Right lobe of liver (tissue), 6 donors: Measurements from ENCODE around the gene SMIM38. TPM values are rescaled to one million over a fixed set of nuclear protein-coding genes. Genes with fewer than 3 reads are reported as not detected.

ENCODE experiments used
- ATAC-seq, 4 donors: fragments of 200-7000 bp; cut with Tn5 transposase; one replicate each; pipeline ENCODE4 v1.9.1; 2020; ENCODE audit warnings: mild to moderate bottlenecking in 4 of 4, moderate library complexity in 4 of 4
- DNase-seq, 3 donors: peaks; one replicate each; pipeline ENCODE4 v3.0.0-alpha.2; 2020
- H3K27ac ChIP-seq, 3 donors: fragments of 200-600 bp; one replicate each; pipeline ENCODE4 v1.8.0; 2022
- H3K27me3 ChIP-seq, 2 donors: fragments of 200-600 bp; one replicate each; pipeline ENCODE4 v1.8.0; 2022
- H3K36me3 ChIP-seq, 4 donors: fragments of 200-600 bp; sonication (generic) in 1 of 4; one replicate each; pipeline versions ENCODE4 v1.5.1 to v1.8.0; 2017 to 2022; ENCODE audit warnings: control low read depth in 1 of 4
- H3K4me1 ChIP-seq, 4 donors: fragments of 200-600 bp; sonication (generic) in 1 of 4; one replicate each; pipeline versions ENCODE4 v1.5.1 to v1.8.0; 2017 to 2022; ENCODE audit warnings: control low read depth in 1 of 4
- H3K4me3 ChIP-seq, 3 donors: fragments of 200-600 bp; one replicate each; pipeline ENCODE4 v1.8.0; 2022
- H3K9me3 ChIP-seq, 4 donors: fragments of 200-600 bp; sonication (generic) in 1 of 4; one replicate each; pipeline versions ENCODE4 v1.5.1 to v1.8.0; 2017 to 2022; ENCODE audit warnings: control low read depth in 1 of 4
- CTCF ChIP-seq, 4 donors: fragments of 200-600 bp in 3 of 4; fragments of 450-650 bp in 1 of 4; IDR thresholded peaks; one replicate each; pipeline versions ENCODE4 v1.5.1 to v1.8.0; 2016 to 2022; ENCODE audit warnings: antibody characterized with exemption in 4 of 4, mild to moderate bottlenecking in 2 of 4
- POLR2A ChIP-seq: fragments of 450-650 bp; IDR thresholded peaks from one replicate; pipeline ENCODE4 v1.6.1; 2017; ENCODE audit warnings: antibody characterized with exemption, mild to moderate bottlenecking
- WGBS: methylation state at CpG from one replicate; pipeline ENCODE4 v1.1.6; 2018; ENCODE audit warnings: low coverage, low lambda C conversion rate; ENCODE audit not compliant: insufficient coverage; ENCODE audit errors: missing lambda C conversion rate; 5-methylcytosine and 5-hydroxymethylcytosine counted together
- intact Hi-C, 2 donors: fragments of 100-400 bp; cut with DNase I; formaldehyde crosslinking; loops; one replicate each; pipeline versions ENCODE4 v1.11.2 to v1.14.1; 2022
- total RNA-seq, 6 experiments: library from RNA; depleted of rRNA in 2 of 6; stranded (reverse); fragments of >200 nt in 2 of 6; fragmentation: NEBNext Ultra II Directional in 3 of 6; extraction: Animal tissue kit (Norgen Biotek cat#: 25700) in 3 of 6; gene quantifications; one replicate each; pipeline versions ENCODE4 v1.1.0 to v1.2.4, GENCODE V29; 2016 to 2023
- donor health status: DM: no; HTN: yes; CAD: no.
- donor health status: DM: no; HTN: no; CAD: no.
- donor health status: DM: no; HTN: no; CAD: no.
- donor health status: DM: no; HTN: yes; CAD: no.
- donor health status: DM: no; HTN: yes; CAD: no.

The SMIM38 gene
- total RNA-seq, 6 experiments from 2014 or later = not detected

- DNase-seq = no peak
- WGBS = 48% methylated on average over 1 of the region's 1 CpG
- intact Hi-C loops = no loop called here
- no peaks in the 10 kb centered on the region for H3K27me3 ChIP-seq
- ATAC-seq = no peak
- no peak for TF ChIP-seq CTCF (IDR thresholded peaks at IDR 0.05)
- TF ChIP-seq POLR2A = no peak
- no peak overlapping the region for H3K4me3 ChIP-seq
- H3K4me1 ChIP-seq = no peaks in the 10 kb centered on the region
- no peaks in the 10 kb centered on the region for H3K36me3 ChIP-seq
- no peaks in the 10 kb centered on the region for H3K9me3 ChIP-seq
- no peak overlapping the region for H3K27ac ChIP-seq
Measured at GRCh38 chr11:69194396-69194795, 38.7 kb downstream of the SMIM38 start.

GRCh38 chr11:69194956-69195355, 39.2 kb downstream of the SMIM38 start:
- 47% methylated on average over 4 of the region's 6 CpGs for WGBS
- H3K27me3 ChIP-seq = no peaks in the 10 kb centered on the region
- H3K4me3 ChIP-seq = no peak overlapping the region
- no peak overlapping the region for H3K27ac ChIP-seq
- TF ChIP-seq CTCF (IDR thresholded peaks at IDR 0.05) = no peak
- no peak for TF ChIP-seq POLR2A
- H3K36me3 ChIP-seq = no peaks in the 10 kb centered on the region
- intact Hi-C loops = no loop called here
- H3K9me3 ChIP-seq = no peaks in the 10 kb centered on the region
- no peak for DNase-seq
- no peaks in the 10 kb centered on the region for H3K4me1 ChIP-seq
- ATAC-seq = no peak

GRCh38 chr11:69195824-69196782, 40.4 kb downstream of the SMIM38 start:
- Histone ChIP-seq H3K36me3 (no peaks in the 10 kb centered on the region), H3K27ac (no peak overlapping the region), H3K9me3 (no peaks in the 10 kb centered on the region), H3K4me3 (no peak overlapping the region), H3K27me3 (no peaks in the 10 kb centered on the region), H3K4me1 (no peaks in the 10 kb centered on the region)
- no peak for TF ChIP-seq POLR2A
- no peak for TF ChIP-seq CTCF (IDR thresholded peaks at IDR 0.05)
- ATAC-seq = no peak
- 74% methylated on average over 21 of the region's 35 CpGs for WGBS
- no peak for DNase-seq
- intact Hi-C loops = no loop called here

GRCh38 chr11:69196783-69197169, 41.0 kb downstream of the SMIM38 start:
- no peak overlapping the region for H3K4me3 ChIP-seq
- intact Hi-C loops = no loop called here

More at GRCh38 chr11:69196783-69197169, 41.0 kb downstream of the SMIM38 start:
- no peak for TF ChIP-seq POLR2A
- no peak for TF ChIP-seq CTCF (IDR thresholded peaks at IDR 0.05)
- Histone ChIP-seq H3K36me3 (no peaks in the 10 kb centered on the region), H3K9me3 (no peaks in the 10 kb centered on the region), H3K27me3 (no peaks in the 10 kb centered on the region), H3K4me1 (no peaks in the 10 kb centered on the region), H3K27ac (no peak overlapping the region)
- ATAC-seq (no peak), DNase-seq (no peak)
- WGBS = 100% methylated on average over 1 of the region's 14 CpGs
